SHP77 treated with DMSO at 0.1 percent for 48 hours (cell line): ENCODE data around the gene GC.
"Not testable (repeated sequence)": the region's sequence is repeated elsewhere in the genome, so short reads cannot be mapped to it uniquely, and the experiment has no call there.

Experiments used
- DNase-seq: peaks from one replicate; lab custom pipeline; 2025; lab: John Stamatoyannopoulos, UW

The GC gene

DNA sequence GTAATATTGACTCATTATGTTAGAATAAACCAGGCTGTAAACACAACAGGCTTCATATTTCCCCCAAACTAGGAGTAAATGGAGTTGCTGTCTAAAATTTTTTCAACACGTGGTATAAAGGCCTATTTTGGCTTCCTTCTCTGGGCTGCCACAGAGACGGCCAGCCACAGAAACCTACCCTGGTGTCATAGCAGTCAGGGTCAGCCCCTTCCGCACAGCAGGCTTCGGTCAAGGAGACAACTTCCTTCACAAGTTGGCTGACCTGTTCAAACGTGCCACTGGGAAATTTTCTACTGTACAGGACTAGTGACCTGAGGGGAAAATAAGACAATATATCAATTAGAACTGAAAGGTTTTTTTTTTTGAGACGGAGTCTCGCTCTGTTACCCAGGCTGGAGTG is 15.8 kb downstream of the GC start:
- DNase-seq: no peak

DNA sequence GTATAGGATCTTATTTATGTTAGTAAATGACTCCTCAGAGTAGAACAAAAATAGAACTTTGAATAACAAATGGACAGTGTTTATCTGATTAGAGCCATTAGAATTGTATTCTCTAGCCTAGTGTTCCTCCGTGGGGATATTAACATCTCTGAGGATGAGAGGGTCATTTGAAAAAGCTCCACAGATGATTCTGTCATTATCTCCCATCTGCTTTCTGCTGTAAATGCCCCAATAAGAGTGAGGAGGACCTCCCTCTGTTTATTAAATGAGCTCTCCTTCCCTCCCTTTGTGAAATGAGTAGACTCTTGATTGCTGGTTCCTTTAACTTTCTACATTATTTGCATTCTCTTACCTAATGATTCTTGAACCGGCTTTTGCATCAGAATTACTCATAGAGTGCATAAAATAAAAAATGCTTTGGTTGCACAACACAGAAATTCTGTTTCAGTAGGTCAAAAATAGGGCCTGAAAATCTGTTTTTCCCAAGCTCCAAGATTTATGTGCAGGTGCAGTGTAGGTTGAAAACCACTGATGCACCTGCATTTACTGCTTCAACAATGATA is 18.0 kb downstream of the GC start:
- DNase-seq: no peak

DNA sequence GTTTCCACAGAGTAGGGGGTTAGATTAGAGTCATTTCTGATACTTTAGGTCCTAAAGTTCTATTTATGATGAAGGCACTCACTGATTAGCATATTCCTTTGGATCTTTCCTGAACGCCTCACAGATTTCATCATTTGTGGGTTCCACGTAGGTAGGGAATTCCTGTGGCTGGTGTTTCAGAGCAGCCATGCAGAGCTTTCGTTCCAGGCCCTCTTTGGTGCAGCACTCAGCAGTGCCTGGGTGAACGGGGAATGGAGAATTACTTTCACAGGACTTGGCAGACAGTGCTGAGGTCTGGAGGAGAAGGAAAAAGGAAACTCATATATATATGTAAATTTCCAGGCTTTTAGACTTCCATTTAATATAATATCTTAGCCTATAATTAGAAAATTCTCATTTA is 18.5 kb downstream of the GC start:
- DNase-seq: no peak

DNA sequence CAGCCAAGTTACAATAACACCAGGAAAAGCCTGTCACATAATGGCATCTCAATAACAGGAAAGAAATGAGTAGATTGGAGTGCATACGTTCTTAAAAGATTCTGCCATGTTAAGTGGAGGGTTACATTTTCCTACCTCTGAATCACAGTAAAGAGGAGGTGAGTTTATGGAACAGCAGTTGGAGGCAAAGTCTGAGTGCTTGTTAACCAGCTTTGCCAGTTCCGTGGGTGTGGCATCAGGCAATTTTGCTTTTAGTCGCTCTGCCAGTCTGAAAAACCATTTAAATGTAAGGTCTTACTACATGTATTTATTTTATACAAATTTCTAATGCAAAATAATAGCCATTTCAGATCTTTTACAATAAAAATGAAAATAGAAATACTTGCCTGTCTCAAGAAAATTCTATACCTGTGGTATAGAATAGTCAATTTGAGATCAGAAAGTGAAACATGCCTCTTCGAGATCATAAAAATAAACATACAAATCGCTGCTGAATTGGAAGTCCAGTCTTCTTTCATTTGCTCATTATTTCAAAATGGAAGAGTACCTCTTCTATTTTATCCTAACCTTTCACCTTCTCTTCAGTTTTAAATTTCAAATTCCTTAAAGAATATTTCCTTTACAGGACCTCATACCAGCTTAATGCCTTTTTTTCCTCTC is 31.4 kb downstream of the GC start:
- DNase-seq: no peak

DNA sequence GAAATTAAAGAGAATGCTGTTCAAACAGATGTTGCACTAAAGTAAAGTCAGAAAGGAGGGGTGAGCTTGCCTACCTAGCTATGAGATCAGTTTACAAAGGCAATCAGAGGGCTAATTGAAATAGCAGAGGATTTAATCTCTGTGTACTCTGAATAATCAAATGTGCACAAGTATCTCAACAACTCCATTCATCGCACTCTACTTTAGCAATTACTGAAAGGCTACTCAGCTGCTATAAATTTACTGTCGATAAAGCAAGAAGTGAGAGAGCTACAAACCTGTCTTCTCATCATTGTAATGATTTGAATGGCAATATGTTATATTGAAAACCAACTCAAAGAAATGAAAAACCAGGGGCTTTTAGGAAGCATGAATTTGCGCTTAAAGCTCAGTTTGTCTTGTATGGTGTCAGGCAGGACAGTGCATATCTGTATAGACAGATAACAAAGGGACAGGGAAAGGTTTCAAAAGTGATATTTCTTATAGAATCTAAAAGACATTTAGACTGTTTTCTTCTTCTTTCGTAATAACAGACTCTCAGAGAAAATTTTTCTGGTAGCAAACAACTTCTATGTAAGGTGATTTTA is 34.8 kb downstream of the GC start:
- no peak for DNase-seq

DNA sequence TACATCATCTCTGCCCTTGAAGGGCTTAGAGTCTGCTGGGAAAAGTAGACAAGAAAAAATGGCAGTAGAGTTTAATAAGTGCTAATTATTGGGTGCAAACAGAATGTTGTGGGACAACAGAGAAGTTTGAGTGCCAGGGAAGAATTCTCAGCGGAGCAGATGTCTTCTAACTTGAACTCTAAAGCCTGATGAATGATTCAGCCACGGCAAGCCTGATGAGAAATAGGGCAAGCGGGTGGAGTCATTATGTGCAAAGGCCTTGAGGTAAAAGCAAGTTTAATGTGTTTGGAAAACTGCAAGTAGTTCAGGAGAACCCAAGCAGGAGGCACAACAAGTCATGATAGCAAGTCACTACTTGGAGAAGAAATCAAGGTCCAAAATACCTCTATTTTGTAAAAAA is 37.5 kb downstream of the GC start:
- DNase-seq: no peak

DNA sequence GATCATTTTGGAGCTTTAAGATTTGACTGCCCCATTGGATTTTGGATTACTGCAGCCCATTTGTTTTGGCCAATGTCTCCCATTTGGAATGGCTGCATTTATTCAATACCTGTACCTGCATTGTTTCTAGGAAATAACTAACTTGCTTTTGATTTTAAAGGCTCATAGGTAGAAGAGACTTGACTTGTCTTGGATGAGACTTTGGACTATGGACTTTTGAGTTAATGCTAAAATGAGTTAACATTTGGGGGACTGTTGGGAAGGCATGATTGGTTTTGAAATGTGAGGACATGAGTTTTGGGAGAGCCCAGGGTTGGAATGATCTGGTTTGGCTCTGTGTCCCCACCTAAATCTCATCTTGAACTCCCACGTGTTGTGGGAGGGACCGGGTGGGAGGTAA is 45.1 kb downstream of the GC start:
- not testable (repeated sequence) for DNase-seq

DNA sequence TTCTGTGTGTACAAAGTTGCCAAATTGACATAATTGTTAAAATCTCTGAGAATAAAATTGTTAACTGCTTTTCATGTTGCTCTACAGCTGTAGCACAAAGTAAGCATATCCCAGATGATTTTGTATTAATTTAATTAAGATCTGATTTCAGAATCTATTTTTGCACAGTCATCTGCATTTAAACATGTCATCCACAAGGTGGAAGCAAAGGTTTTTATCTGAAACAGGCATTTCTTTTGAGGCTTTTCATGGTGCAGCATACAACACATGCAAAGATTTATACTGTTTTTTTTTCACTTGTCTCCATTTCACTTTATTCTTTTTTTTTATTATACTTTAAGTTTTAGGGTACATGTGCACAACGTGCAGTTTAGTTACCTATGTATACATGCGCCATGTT is 51.2 kb downstream of the GC start:
- DNase-seq: peak; percentile 3

DNA sequence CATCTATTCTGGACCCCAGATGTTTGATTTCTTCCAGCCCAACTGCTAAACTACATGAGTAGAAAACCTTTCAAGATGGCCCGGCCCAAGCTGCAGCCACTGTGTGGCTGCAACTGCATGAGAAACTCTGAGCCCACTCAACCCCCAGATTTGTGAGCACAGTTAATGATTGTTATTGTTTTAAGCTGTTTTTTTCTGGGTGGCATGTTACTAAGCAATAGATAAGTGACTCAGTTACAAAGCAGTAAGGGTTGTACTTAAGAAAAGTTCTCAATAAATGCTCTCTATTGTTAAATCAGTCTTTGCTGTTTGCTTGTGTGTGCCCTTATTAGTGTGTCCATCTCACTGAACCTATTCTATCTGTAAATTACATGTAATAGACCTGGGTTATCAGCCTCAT is 51.8 kb downstream of the GC start:
- no peak for DNase-seq

DNA sequence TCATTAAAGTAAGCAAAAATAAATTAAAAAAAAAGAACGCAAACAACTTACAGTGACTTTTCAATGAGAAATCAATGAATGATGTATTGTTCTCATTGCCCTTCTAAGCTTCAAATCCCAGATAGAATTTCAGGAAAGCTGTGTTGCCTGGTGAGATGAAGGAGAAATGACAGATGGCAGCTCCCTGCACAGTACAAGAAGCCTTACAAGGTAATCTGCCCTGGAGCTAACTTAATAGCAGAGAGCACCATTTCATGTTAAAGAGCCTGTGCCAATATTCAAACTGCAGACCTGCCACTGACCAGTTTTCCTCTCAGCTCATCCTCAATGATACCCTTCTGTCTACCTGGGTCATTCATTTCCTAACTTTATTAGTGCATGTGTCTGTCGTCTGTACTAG is 54.0 kb downstream of the GC start:
- DNase-seq: no peak

DNA sequence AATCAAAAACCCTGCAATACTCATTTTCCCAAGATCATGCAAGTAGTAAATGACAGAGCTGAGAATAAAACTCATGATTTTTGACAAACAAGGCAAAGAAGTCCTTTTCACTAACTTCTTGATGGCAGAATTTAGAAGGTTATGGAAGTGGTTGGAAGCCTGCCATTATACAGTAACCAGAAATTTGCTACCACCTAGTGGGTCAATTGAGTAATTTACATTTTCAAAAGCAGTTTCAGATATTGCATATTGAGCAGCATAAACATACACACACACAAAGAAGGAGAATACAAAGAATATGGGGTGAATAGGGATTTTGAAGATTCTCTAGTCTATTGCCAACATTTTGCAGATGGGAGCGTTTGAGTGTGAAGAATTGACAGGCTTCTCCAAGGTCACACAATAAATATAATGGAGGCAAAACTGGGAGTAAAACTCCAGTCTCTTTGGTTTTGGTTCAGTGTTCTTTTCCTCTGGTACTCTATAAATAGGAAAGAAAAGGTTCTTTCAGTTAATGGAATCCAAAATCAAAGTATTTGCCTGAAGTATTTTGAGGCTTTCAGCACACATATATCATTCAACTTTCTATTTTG is 70.2 kb downstream of the GC start:
- peak; percentile 27 for DNase-seq

DNA sequence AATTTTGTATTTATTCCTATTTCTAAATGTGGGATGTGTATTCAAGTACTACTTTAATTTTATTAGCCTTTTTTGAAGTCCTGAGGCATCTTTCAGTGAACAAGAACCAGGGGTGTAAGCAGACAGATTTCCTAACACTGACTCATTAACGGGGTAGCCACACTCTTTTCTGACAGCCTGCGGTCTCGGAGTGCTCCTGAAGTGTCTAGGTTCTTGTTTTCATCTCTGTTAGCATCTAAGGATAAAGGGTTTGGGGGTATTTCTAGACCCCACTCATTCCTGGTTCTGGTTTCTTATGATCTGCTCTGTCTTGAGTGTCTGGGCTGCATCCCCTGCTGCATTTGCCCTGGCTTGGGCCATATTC is 71.9 kb downstream of the GC start:
- DNase-seq: no peak

DNA sequence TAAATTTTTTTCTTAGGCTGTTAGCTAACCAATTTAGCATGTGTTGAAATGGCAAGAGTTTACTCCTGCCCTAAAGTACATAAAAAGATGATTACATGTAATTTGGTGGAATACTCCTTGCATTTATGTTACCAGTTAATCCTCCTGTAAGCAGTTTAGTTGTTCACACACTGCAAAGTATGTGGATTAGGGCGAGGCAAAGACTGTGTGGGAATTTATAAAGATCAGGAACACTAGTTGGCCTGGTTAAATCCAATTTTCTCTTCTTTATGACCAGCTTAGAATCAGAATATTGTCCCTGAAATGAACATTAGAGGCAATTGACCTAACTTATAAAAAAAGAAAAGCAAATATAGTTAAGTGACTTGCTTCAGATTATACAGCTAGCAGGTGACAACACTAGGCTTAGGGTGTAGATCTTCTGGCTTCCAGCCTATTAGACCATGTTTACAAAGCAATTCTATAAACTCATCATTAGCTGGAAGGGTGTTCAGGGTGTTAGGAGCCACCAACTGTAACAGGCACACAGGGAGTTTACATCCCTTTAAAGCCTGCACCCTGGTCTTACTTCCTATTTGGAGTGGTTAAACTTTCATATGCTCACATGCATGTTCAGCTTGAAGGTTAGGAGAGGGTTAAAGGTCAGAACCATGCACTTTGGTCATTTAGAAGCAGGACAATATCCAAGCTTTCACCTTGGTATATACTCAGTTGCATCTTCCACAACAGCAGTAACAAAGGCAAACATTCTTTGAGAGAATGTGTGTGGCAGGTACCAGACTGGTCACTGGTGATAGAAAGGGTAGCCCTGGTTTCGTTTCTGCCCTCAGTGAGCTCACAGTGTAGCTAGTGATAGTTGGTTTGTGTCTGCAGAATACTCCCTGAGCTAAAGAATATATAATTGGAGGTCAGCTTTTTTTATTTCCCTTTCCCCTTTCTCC is 72.6 kb downstream of the GC start:
- DNase-seq: peak; percentile 4

DNA sequence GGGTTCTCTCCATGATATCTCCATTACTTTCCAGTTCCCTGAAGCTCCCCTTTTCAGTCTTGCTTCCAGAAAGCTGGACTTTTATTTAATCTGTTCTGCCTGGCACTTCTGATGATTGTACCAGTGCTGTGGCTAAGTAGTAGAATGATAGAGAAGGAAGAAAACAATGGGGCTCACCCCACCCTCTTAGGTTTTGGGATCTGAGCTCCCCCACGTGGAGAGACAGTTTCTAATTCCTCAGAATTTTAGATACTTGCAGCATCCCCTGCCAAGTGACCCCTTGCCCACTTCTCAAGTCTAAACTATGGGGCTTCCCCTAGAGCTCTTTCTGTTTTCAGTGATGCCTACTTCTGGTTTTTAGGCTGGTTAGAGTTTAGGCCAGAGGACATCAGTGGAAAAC is 73.9 kb downstream of the GC start:
- DNase-seq: no peak

DNA sequence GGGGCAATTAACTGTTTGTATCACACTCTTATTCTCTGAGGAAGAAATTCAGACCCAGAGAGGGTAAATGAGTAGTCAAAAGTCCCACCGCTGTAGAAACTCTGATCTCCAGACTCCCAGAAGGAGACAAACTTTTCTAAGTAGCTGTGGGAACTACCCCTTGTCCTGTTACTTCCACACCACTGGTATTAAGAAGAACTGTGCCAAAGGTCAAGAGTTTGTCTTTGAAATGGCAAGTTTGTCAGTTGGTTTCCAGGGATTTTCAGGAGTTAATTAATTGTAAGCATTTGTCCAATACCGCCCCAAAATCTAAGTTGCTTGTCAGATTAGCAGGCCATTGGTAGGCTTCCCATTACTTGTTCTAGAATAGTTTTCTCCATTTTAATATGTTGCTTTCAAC is 85.7 kb downstream of the GC start:
- DNase-seq: no peak

DNA sequence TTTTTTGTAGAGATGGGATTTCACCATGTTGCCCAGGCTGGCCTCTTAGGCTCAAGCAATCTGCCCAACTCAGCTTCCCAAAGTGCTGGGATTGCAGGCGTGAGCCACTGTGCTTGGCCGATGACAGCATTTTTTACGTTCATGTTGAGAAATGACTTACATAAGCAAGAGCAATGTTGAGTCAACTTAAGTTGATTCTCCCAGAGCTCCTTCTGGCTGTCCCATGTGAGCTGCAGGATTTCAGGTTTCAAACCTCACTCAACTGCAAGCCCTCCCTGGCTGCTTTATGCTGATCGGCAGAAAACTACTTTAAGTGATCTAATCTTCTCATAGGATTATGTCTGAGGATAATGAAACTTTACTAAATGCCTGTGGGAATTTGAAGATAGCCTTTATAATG is 86.8 kb downstream of the GC start:
- DNase-seq: no peak

DNA sequence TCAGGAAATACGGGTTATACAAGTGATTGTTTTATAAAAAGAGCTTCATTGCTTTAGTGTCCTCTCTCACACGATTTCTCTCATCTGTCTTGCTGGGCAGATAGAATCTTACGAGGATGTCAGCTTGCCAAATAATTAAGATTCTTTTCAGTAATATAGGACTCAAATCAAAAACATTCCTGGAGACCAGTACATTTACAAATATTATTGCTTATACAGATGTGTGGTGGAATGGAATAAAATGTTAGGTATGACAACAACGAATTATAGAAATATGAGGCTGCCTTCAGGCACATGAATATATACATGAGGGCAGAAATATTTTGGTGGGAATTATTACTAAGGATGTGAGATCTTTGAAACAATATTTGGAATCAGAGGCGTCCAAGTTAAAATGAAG is 88.9 kb downstream of the GC start:
- no peak for DNase-seq

DNA sequence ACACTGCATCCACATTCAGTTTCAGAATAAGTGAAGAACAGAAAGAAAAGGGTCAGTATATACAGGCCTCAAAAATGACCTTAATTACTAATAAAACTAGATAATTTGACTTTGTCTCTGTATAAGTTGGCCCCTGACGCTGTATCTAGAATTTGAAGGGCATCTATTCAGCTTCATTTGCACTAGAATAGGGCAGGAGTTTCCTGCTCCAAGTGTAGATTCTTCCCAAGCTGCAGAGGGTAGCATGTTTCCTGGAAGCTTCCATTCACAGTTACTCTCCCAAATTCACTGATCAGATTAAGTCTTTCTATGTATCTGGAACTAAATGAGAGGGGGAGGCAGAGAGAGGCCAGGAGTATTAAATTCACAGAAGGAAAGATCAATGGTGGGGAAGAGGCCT is 90.9 kb downstream of the GC start:
- DNase-seq: no peak

DNA sequence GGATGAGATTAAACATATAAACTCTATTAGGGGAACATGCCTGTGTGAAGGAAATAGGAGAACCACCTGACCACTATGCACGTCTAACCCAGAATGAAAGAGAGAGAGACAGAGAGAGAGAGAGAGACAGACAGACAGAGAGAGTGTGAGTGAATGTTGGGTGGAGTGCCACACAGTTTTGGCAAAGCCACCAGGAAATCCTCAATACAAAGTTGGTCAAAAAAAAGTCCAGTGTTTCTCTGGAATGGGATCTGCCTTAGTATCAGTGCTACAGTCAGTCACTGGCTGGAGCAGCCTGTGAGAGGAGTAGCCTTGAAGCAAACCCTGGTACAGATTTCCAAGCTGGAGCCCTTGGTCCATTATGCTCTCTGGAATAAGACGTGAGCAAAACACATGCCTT is 91.7 kb downstream of the GC start:
- DNase-seq: no peak
